CD1c-positive myeloid dendritic cell (primary cell): ENCODE data around the gene AFF1.

Experiments
- DNase-seq: peaks from one replicate; pipeline ENCODE4 v3.0.0-alpha.2; 2016; ENCODE audit errors: extremely low spot score

The AFF1 gene

GRCh38 chr4:87150498-87151261 lies 215.9 kb downstream of the AFF1 start:
- peak; percentile 79 for DNase-seq

- DNase-seq = no peak
Observed at GRCh38 chr4:87151730-87152129, 216.9 kb downstream of the AFF1 start.

GRCh38 chr4:87152310-87153041 lies 217.7 kb downstream of the AFF1 start:
- DNase-seq = no peak

- no peak for DNase-seq
Observed at GRCh38 chr4:87153078-87153870, 218.5 kb downstream of the AFF1 start.

GRCh38 chr4:87165892-87166291 lies 231.1 kb downstream of the AFF1 start:
- DNase-seq = no peak

- no peak for DNase-seq
Observed at GRCh38 chr4:87166296-87166854, 231.6 kb downstream of the AFF1 start.

- DNase-seq = no peak
Observed at GRCh38 chr4:87171944-87172343, 237.1 kb downstream of the AFF1 start.

- no peak for DNase-seq
Observed at GRCh38 chr4:87174672-87175071, 239.9 kb downstream of the AFF1 start.

- DNase-seq = no peak
Observed at GRCh38 chr4:87179751-87180150, 244.9 kb downstream of the AFF1 start.

- DNase-seq = no peak
Observed at GRCh38 chr4:87180767-87181166, 246.0 kb downstream of the AFF1 start.

GRCh38 chr4:87185146-87185870 lies 250.5 kb downstream of the AFF1 start:
- DNase-seq = no peak

GRCh38 chr4:87188048-87188447 lies 253.2 kb downstream of the AFF1 start:
- DNase-seq = no peak

- no peak for DNase-seq
Observed at GRCh38 chr4:87188932-87189331, 254.1 kb downstream of the AFF1 start.
